ACHN (cell line): ENCODE measurements around the gene P2RX6.
A peak's percentile ranks its signal among the peaks of the same experiment; 100 is the strongest.

Experiments used
- DNase-seq: peaks from one replicate; pipeline ENCODE4 v3.0.0-alpha.2; 2015
- in situ Hi-C: cut with HindIII; loops from 2 replicates; pipeline ENCODE4 v1.10.0; 2017; ENCODE audit warnings: low sequenced_read_pairs, low pct_ligation_motif_present, low pct_unique_long_range_greater_than_20kb

Gene P2RX6

DNA sequence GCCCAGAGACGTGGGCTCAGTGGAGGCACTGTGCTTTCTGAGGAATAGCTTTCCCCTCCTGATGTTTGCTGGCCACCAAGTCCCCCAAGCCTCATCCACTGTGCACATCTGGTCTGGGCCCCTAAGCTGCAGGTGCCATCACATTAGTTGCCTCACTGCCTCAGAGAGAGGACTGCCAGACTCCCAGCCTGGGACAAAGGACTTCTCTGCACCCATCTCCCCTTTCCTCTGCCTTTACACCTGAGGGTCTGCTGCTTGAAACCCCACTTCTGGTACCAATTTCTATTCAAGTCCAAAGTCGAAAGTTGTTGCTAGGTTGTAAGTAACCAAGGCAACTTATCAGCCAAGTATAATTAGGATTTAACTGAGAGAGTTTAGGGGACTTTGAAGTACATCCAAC lies 36.5 kb upstream of the P2RX6 start:
- in situ Hi-C loops = no loop called here
- DNase-seq = no peak

DNA sequence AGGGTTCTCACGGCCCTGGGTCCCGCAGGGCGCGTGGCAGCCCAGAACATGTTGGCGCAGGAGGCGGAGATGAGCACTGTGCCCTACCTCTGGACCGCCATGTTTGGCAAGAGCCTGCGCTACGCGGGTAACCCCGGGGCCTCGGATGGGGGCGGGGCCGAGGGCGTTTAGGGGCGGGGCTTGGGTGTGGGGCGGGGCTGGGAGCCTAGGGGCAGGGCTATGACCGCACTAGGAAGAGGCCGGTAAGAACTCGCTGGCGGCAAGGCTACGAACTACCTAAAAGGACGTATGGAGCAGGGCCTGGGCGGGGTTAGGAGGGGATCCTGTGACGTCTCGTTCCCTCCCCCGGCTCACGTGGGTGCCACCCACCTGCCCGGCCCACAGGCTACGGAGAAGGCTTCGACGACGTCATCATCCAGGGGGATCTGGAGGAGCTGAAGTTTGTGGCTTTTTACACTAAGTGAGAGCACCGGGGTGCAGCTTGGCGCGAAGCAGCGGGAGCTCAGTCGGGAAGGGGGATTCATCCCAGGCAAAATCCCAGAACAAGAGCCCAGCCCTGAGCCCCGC lies 35.6 kb upstream of the P2RX6 start:
- no peak for DNase-seq
- in situ Hi-C loops = no loop called here

DNA sequence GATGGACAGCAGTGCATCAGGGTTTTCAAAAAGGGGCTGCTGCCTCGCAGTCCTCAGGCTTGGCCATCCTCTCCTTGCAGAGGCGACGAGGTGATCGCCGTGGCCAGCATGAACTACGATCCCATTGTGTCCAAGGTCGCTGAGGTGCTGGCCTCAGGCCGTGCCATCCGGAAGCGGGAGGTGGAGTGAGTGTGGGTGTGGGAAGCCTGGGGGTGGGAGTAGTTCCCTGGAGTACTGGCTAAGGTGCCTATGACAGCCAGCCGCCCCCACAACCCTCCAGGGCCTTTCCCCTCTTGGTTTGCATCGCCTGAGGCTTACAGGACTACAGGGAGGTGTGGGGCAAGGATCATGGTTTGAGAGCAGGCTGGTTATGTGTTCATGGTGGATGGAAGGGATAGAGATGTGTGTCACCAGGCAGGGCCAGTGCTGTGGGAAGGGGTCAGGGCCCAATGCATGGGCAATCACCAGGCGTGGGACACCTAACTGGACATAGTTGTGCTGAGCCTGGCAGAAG lies 35.0 kb upstream of the P2RX6 start:
- in situ Hi-C loops = no loop called here
- no peak for DNase-seq

DNA sequence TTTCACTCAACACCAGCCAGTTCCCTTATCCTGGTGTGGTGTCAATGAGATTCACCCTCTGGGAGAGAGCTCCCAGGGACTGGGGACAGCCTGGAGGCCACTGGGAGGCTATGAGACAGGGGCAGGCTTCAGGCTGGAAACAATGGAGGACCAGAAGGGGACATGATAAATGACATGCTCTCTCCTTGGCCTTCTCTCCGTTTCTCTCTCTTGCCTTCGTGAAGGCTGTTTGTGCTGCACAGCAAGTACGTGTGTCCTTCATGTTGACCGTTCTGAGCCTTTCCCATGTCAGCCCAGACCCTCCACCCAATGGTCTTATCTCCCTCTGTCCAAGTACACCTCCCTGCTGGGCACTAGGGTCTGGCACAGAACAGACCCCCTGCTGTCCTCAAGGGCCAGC lies 34.4 kb upstream of the P2RX6 start:
- DNase-seq = no peak
- in situ Hi-C loops = no loop called here

DNA sequence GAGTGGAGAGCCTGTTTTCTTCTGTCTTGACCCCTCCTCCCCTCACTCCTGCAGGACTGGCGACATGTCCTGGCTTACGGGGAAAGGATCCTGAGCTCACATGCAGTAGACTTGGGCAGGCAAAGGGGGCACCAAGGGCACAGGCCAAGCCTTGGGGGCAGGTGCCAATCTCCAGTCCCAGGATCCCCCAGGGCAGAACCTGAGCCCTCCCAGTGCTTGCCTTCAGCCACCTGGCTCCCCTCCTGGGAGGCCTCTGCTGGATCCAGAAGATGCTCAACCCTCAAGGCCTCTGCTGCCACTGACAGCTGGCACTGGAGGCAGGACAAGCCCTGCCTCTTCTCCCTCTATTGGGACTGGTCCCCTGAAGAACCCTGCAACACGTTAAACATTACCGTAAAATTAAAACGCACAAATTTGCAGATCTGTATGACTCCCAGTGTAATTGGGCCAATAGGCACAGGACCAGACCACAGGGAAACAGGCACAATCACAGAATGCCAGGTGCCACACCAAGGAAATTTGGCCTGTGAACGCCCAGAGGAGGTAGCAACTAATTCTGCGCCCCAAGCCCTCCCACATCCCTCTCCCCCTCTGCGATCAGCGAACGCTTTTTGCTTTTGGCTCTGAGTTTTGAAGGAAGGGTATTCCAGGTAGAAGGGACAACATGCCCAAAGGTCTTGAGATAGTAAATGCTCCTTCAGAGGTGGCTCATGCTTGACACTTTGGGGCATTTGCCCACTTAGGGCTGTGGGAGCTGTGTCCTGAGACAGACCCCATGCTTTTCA lies 33.8 kb upstream of the P2RX6 start:
- in situ Hi-C loops = no loop called here
- no peak for DNase-seq

DNA sequence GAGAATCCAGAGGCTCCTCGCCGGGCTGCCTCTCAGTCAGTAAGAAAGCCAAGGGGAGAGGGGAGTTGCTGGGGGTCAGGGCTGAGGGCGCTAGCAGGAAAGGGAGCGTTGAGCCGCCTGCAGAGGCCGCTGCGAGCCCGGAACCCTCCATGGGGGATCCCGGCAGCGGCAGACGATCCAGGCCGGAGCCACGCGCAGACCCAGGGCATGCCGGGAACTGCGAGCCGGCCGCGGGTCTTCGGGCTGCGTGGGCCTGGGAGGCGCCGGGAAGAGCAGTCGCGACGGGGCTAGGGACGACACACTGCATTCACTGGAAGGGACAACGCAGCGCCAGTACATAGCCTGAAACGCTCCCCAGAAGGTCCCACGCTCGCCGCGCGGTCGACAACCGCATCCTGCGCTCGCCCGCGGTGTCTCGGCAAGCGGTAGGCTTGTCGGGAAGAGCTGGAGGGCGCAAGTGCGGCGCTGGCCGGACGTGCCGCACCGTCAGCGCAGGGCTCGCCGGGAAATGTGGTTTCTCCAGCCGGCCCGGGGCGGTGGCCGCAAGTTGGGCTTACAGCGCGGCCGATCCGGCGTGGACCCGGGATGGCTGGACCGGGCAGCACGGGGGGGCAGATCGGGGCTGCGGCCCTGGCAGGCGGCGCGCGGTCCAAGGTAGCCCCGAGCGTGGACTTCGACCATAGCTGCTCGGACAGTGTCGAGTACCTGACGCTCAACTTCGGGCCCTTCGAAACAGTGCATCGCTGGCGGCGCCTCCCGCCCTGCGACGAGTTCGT lies 33.0 kb upstream of the P2RX6 start, which contains the start of gene LZTR1:
Gene LZTR1 (plus strand): TSS at position 511 of the 776 bp plus-strand sequence. CDS start 75 bp downstream, at position 586.
- in situ Hi-C loops = no loop called here
- peak; percentile 71 for DNase-seq

DNA sequence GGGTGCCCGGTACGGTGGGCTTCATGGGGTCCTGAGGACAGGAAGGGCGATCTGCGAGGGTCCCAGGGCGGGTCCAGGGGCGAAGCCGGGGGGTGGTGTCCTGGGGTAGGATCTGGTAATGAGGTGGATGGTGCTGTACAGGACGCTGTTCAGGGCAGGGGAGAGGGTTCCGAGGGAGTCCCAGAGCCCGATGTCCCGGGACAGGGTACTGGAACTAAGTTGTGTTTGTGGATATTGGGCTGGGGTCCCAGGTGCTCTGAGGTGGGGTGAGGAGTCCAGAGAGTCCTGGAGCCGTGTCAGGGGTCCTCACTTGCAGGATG lies 32.4 kb upstream of the P2RX6 start:
- DNase-seq = no peak
- in situ Hi-C loops = no loop called here

DNA sequence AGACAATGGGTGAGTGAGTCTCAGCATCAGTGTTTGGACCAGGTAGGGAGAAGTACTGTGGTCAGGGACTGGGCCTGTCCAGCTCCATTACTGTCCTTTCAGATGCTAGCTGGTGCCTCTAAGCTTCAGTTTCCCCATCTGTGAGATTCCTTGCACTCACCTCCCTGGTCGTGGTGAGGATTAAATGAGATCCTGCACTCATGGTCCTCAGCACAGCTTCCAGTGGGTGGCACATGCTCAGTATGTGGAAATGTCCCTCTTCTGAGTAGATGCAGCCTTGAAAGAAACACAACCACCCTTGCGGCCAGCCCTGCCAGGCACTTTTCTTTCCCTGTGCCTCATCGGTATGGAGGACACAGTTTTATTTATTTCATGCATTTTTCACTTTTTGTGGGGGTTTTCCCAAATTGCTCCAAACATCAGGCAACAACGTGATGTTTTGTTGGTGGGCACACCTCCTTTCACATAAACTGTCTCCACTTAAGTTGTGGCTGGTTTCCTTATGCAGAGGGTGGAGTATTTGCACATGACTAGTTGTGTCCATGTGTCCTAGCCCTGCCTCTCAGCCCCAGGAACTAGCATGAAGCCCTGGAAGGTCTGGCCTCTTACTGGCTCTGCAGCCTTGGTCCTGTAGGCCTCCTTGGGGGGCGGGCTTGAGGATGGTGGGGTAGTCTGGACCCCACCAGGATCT lies 31.7 kb upstream of the P2RX6 start:
- no peak for DNase-seq
- in situ Hi-C loops = no loop called here

DNA sequence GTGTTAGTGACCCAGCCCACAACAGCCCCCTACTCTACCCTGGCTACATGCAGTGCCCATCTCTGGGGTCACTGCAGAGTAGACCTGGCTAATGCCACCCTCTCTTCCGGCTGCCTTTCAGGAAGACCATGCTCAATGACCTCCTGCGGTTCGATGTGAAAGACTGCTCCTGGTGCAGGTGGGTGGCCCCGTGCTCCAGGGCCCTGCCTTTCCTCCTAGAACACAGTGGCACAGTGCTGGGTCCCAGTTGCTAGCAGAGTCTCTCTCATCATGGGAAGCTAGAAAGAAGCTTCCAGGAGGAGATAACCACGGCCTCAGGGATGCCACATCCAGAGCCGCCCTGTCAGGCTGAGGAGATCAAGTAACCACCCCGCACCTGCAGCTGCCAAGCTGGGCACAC lies 29.2 kb upstream of the P2RX6 start:
- in situ Hi-C loops = no loop called here
- no peak for DNase-seq

DNA sequence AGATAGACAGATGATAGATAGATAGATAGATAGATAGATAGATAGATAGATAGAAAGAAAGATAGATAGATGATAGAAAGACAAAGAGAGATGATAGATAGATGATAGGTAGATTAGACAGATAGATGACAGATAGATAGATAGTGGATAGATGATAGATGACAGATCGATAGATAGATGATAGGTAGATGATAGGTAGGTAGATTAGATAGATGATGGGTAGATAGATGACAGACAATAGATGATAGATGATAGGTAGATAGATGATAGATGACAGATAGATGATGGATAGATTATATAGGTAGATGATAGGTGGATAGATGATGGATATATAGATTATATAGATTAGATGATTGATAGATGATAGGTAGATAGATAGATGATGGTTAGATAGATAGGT lies 28.6 kb upstream of the P2RX6 start:
- DNase-seq = no peak
- in situ Hi-C loops = no loop called here

DNA sequence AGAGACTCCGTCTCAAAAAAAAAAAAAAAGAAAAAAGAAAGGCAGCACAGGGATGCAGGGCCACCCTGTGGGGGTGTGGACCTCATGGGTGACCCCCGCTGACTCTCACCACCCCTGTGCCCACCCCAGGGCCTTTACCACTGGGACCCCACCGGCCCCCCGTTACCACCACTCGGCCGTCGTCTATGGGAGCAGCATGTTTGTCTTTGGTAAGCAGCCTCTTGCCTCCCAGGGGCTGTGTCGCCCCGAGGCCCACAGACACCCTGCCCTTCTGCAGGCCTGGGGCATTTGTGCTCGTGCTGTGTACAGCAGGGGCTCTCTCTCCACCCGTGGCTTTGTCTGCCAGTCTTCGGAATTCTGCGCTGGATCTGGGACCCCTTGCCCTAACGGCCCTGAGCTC lies 27.6 kb upstream of the P2RX6 start:
- in situ Hi-C loops = no loop called here
- no peak for DNase-seq

DNA sequence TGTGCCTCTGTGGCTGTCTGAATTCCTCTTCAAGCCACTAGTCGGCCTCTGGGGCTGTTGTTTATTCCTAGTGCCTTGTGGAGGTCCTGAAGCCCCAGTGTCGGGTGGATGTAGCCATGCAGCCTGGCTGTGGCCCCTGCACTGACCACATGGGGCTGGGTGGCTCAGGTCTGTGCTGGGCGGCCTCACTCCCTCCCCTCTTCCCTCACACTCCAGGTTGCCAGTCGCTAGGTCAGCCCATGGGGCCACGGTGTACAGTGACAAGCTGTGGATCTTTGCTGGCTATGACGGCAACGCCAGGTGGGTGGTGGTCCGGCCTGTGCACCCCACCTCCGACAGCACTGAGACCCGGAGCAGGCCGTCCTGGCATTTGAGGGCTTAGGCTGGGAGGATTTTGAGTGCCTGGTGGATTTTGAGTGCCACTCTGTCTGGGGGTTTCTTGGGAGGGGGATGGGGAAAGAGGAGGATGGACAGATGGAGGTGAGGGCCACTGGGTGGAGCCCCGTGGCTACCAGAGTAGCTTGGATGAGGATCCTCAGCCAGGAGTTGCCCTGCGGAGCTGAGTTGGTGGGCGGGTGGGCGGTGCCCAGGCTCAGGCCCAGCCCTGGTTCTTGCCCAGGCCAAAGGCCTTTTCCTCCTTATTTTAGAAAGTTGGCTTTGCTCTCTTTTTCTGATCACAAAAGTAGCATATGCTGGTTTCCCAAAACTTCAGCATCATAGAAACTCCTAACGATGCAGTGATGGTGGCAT lies 26.2 kb upstream of the P2RX6 start:
- DNase-seq = no peak
- in situ Hi-C loops = no loop called here

DNA sequence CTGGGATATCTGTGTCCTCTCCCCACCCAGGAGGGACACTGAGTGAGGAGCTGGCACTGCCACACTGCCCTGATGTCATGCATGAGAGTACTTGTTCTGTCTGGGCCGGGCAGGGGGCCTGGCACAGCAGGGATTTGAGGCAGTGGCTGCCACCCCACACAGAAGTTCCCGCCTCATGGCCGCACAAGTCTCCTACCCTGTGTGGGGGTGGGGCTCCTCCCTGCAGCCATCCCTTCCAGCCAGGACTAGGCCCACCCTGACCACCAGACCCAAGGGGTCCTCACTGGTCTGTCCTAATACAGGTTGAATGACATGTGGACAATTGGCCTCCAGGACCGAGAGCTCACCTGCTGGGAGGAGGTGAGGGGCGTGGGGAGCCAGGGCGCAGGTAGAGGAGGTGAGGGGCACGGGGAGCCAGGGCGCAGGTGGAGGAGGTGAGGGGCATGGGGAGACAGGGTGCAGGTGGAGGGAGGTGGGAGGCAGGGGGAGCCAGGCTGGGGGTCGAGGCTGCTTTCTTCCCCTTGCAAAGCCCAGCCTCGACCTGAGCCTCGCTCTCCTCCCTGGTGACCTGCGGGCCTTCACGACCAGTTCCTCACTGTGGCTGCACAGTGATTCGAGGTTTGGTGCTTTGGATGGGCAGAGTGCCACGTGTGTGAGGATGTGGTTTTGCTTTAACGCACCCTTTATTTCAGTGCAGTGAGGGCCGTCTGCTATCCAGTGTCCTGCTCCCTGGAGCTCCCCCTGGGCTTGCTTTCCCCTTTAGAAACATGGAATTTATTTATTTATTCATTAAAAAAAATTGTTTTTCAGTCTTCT lies 25.4 kb upstream of the P2RX6 start:
- in situ Hi-C loops = no loop called here
- DNase-seq = peak; percentile 28

DNA sequence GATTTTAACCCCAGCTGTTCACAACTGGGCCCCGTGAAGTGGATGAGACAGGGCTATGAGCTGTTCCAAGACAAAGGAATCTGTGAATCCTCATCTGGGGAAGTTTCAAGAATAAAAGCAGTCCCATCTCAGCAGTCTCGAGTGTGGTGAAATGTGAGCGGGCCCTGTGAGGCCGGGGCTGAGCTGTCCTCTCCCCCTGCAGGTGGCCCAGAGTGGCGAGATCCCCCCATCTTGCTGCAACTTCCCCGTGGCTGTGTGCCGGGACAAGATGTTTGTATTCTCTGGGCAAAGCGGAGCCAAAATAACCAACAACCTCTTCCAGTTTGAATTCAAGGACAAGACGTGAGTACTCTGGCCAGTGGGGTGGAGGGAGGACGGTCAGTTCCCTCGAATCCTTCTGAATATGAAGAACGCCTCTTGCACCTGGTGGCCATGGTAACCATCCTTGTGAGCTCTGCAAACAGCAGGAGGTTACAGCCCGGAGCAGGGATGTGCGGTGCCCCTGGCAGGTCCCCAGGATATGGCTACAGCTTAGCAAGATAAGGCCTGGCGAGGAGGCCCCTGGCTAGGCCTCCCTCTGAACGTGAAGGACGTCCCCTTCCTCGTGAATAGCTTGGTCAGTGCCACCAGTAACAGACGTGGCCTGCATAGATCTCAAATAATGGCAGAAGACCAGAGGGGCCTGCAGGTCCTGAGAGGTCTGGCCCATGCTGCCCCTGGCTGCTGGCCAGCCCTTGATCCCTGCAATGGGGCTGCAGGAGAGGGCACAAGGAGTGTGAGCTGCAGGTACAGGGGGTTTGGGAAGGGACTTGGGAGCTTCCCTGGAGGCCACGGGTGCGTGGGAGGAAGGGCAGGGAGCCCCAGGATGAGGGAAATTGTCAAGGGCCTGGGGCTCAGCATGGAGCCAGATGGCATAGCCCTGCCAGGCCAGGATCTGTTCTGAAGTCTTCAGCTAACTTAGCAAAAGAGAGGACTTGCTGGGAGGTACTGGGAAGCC lies 24.5 kb upstream of the P2RX6 start:
- in situ Hi-C loops = no loop called here
- DNase-seq = no peak

DNA sequence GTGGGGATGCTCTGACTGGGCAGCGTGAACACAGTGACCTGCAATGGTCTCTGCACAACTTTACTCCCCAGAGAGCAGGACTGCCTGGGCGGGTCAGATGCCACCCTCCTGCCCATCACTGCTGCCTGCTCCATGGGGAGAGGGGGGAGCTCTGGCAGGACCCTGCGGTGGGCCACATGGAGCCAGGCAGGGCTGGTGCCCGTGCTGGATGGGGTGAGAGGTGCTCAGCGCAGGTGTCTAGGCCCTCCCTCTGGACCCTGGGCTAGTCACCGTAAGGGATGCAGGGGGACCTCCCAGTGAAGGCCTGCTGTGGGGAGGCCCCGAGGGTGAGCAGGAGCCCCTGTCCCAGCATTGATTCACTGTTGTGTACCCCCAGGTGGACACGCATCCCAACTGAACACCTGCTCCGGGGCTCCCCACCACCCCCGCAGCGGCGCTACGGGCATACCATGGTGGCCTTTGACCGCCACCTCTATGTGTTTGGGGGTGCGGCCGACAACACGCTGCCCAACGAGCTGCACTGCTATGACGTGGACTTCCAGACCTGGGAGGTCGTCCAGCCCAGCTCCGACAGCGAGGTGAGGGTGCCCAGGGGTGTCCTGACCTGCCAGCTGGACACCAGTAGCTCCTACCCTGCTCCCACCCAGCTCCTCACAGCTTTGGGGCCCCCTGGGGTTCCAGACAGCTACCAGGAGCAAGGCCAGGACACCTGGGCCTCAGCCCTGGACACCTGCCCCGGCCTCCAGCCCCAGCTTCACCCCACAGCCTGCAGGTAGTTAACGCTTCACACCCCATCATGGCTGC lies 23.5 kb upstream of the P2RX6 start:
- no peak for DNase-seq
- in situ Hi-C loops = no loop called here

DNA sequence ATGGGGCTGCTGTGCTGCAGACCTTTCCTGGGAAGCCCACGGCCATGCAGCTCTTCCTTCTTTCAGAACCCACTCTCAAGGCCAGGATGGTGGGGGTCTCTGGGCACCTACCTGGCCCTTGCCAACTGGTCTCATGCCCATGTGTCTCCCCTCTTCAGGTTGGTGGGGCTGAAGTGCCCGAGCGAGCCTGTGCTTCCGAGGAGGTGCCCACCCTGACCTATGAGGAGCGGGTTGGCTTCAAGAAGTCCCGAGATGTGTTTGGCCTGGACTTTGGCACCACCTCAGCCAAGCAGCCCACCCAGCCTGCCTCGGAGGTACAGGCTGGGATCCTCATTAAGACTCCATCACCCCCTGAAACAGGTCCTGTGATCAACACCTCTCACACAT lies 22.9 kb upstream of the P2RX6 start:
- in situ Hi-C loops = no loop called here
- DNase-seq = no peak
